Left lung (tissue), 10 donors: ENCODE results near the gene GNLY. TPM values are rescaled to one million over a fixed set of nuclear protein-coding genes. Genes with fewer than 3 reads are reported as not detected.
A peak's percentile ranks its signal among the peaks of the same experiment; 100 is the strongest.

Source experiments
- ATAC-seq: fragments of 200-7000 bp; cut with Tn5 transposase; one replicate; pipeline ENCODE4 v1.9.1; 2020; ENCODE audit warnings: moderate library complexity
- DNase-seq, 4 donors: peaks; one replicate each; pipeline ENCODE4 v3.0.0-alpha.2; 2013 to 2020
- H3K27ac ChIP-seq, 2 donors: fragments of 200-600 bp; sonication (generic) in 1 of 2; one replicate each; pipeline versions ENCODE4 v1.5.0 to v1.8.0; 2020 to 2021
- H3K27me3 ChIP-seq, 2 donors: fragments of 200-600 bp; sonication (generic) in 1 of 2; one replicate each; pipeline versions ENCODE4 v1.5.0 to v1.8.0; 2020 to 2021
- H3K36me3 ChIP-seq, 2 donors: fragments of 200-600 bp; sonication (generic) in 1 of 2; one replicate each; pipeline versions ENCODE4 v1.5.0 to v1.8.0; 2020 to 2021
- H3K4me1 ChIP-seq, 2 donors: fragments of 200-600 bp; one replicate each; pipeline ENCODE4 v1.8.0; 2021
- H3K4me3 ChIP-seq, 2 donors: fragments of 200-600 bp; sonication (generic) in 1 of 2; one replicate each; pipeline versions ENCODE4 v1.5.0 to v1.8.0; 2020 to 2021; ENCODE audit warnings: mild to moderate bottlenecking in 1 of 2
- H3K9me3 ChIP-seq, 2 donors: fragments of 200-600 bp; sonication (generic) in 1 of 2; one replicate each; pipeline versions ENCODE4 v1.5.0 to v1.8.0; 2020 to 2021
- CTCF ChIP-seq, 2 donors: fragments of 200-600 bp; sonication (generic) in 1 of 2; IDR thresholded peaks; one replicate each; pipeline versions ENCODE4 v1.5.0 to v1.8.0; 2021; ENCODE audit warnings: antibody characterized with exemption in 2 of 2
- intact Hi-C, 2 donors: fragments of 100-400 bp; cut with DNase I; formaldehyde crosslinking; loops; one replicate each; pipeline versions ENCODE4 v1.11.2 to v1.14.2; 2022
- polyA plus RNA-seq, 6 donors: library from polyadenylated mRNA; unstranded; fragments of 120-200 nt; gene quantifications; one replicate each; pipeline ENCODE4 v1.2.1, GENCODE V29; 2013; ENCODE audit not compliant: insufficient read length in 6 of 6
- total RNA-seq, 2 donors: library from RNA; stranded (reverse); fragmentation: NEBNext Ultra II Directional; extraction: Animal tissue kit (Norgen Biotek cat#: 25700); gene quantifications; one replicate each; pipeline ENCODE4 v1.2.1, GENCODE V29; 2021
- donor health status: DM: no; HTN: yes; CAD: no.
- donor health status: DM: no; HTN: no; CAD: no.

Gene GNLY
- total and polyA plus RNA-seq, 8 donors: 0.90 to 10.5 (median 2.2) TPM

GRCh38 chr2:85730686-85731230, 36.6 kb downstream of the GNLY start:
- Histone ChIP-seq H3K36me3 (no peaks in the 10 kb centered on the region), H3K27ac (no peak overlapping the region), H3K4me1 (peaks cover 17 to 29% of the 10 kb centered on the region in 2 donors), H3K4me3 (no peak overlapping the region), H3K9me3 (no peaks in the 10 kb centered on the region), H3K27me3 (no peaks in the 10 kb centered on the region)
- intact Hi-C loops: loop anchor here in 1 of 2 donors (5.0 kb wide), 1 partner anchor 82 kb away; no protein-coding TSS in a partner anchor
- ATAC-seq: no peak
- no peak for TF ChIP-seq CTCF (IDR thresholded peaks at IDR 0.05)
- peak in 1 of 4 donors; percentile 16 for DNase-seq

- H3K9me3 ChIP-seq: no peaks in the 10 kb centered on the region
- H3K4me3 ChIP-seq: no peak overlapping the region
- no peak overlapping the region for H3K27ac ChIP-seq
- no peaks in the 10 kb centered on the region for H3K36me3 ChIP-seq
- intact Hi-C loops: loop anchor here in 1 of 2 donors (5.0 kb wide), 1 partner anchor 81 kb away; no protein-coding TSS in a partner anchor
- H3K27me3 ChIP-seq: no peaks in the 10 kb centered on the region
- TF ChIP-seq CTCF (IDR thresholded peaks at IDR 0.05): no peak
- ATAC-seq (no peak), DNase-seq (peak in 1 of 4 donors; percentile 17)
- H3K4me1 ChIP-seq: peaks cover 18 to 31% of the 10 kb centered on the region in 2 donors
Observed at GRCh38 chr2:85731606-85732005, 37.4 kb downstream of the GNLY start.

GRCh38 chr2:85732467-85733120, 38.4 kb downstream of the GNLY start:
- H3K4me3 ChIP-seq: no peak overlapping the region
- no peak for TF ChIP-seq CTCF (IDR thresholded peaks at IDR 0.05)
- peaks cover 22 to 30% of the 10 kb centered on the region in 2 donors for H3K4me1 ChIP-seq
- H3K27me3 ChIP-seq: no peaks in the 10 kb centered on the region
- H3K9me3 ChIP-seq: no peaks in the 10 kb centered on the region
- no peak overlapping the region for H3K27ac ChIP-seq
- intact Hi-C loops: loop anchor here in 1 of 2 donors (5.0 kb wide), 1 partner anchor 80 kb away; no protein-coding TSS in a partner anchor
- no peaks in the 10 kb centered on the region for H3K36me3 ChIP-seq
- peak in 1 of 4 donors; percentile 18 for DNase-seq
- ATAC-seq: no peak

- Histone ChIP-seq H3K4me3 (no peak overlapping the region), H3K9me3 (no peaks in the 10 kb centered on the region), H3K4me1 (peaks cover 15 to 22% of the 10 kb centered on the region in 2 donors), H3K27me3 (no peaks in the 10 kb centered on the region), H3K27ac (no peak overlapping the region), H3K36me3 (no peaks in the 10 kb centered on the region)
- DNase-seq (peak in 2 of 4 donors; percentile 4 to 67), ATAC-seq (no peak)
- intact Hi-C loops: loop anchor here in 1 of 2 donors (5.0 kb wide), 1 partner anchor 79 kb away; no protein-coding TSS in a partner anchor
- no peak for TF ChIP-seq CTCF (IDR thresholded peaks at IDR 0.05)
Observed at GRCh38 chr2:85733121-85733960, 39.2 kb downstream of the GNLY start.
